HCT116 (cell line): ENCODE results near the gene IFITM2.

Source experiments
- CTCF ChIP-seq, 3 experiments: fragments of 200-600 bp in 1 of 3; sonication (generic) in 1 of 3; IDR thresholded peaks in 2 of 3; conservative IDR thresholded peaks in 1 of 3; 2 replicates each; pipeline ENCODE4 v1.5.1; 2012 to 2017; ENCODE audit warnings: low read depth in 2 of 3, low read length in 2 of 3, antibody characterized with exemption in 1 of 3, borderline replicate concordance in 1 of 3, control low read depth in 1 of 3, mild to moderate bottlenecking in 1 of 3, mixed read lengths in 1 of 3, mixed run types in 1 of 3, moderate library complexity in 1 of 3; ENCODE audit not compliant: insufficient read depth in 1 of 3
- EGR1 ChIP-seq: IDR thresholded peaks from 2 replicates; pipeline ENCODE4 v1.6.1; 2012; ENCODE audit warnings: low read depth
- EZH2 ChIP-seq: fragments of 200-600 bp; sonication (generic); IDR thresholded peaks from 2 replicates; pipeline ENCODE4 v1.6.1; 2017; ENCODE audit warnings: antibody characterized with exemption, mixed run types
- POLR2A ChIP-seq: IDR thresholded peaks from 2 replicates; pipeline ENCODE4 v1.7.0; 2011; ENCODE audit warnings: borderline replicate concordance; ENCODE audit not compliant: insufficient read depth, insufficient read length; ENCODE audit errors: extremely low read depth
- RAD21 ChIP-seq: IDR thresholded peaks from 2 replicates; pipeline ENCODE4 v1.6.1; 2012; ENCODE audit warnings: low read depth, mild to moderate bottlenecking
- REST ChIP-seq: IDR thresholded peaks from 2 replicates; pipeline ENCODE4 v1.6.1; 2012; ENCODE audit warnings: low read depth
- TCF7L2 ChIP-seq: IDR thresholded peaks from 2 replicates; pipeline ENCODE4 v1.7.0; 2011; ENCODE audit warnings: borderline replicate concordance, inconsistent platforms; ENCODE audit not compliant: insufficient read depth, insufficient read length; ENCODE audit errors: extremely low read depth
- YY1 ChIP-seq: IDR thresholded peaks from 2 replicates; pipeline ENCODE4 v1.6.1; 2011; ENCODE audit warnings: low read length, low read depth, moderate library complexity, mild to moderate bottlenecking; ENCODE audit not compliant: insufficient replicate concordance; ENCODE audit errors: extremely low read depth
- ZBTB33 ChIP-seq: IDR thresholded peaks from 2 replicates; pipeline ENCODE4 v1.6.1; 2011; ENCODE audit warnings: mild to moderate bottlenecking, low read length, moderate library complexity; ENCODE audit not compliant: insufficient replicate concordance; ENCODE audit errors: extremely low read depth
- ZFX ChIP-seq: fragments of 450-650 bp; IDR thresholded peaks from 2 replicates; pipeline ENCODE4 v1.6.1; 2017

GRCh38 chr11:289712-290620 lies 17.6 kb upstream of the IFITM2 start:
- no peak for TF ChIP-seq RAD21
- TF ChIP-seq CTCF (IDR thresholded peaks at IDR 0.05 in 2 of 3, conservative IDR thresholded peaks at IDR 0.05 in 1 of 3; ENCODE audit: borderline replicate concordance in 1 of 3, insufficient read depth in 1 of 3, low read depth in 2 of 3, low read length in 2 of 3) = no peak
- TF ChIP-seq ZFX = no peak
- no peak for TF ChIP-seq REST
- TF ChIP-seq POLR2A = no peak
- no peak for TF ChIP-seq ZBTB33
- no peak for TF ChIP-seq EZH2
- TF ChIP-seq TCF7L2 = no peak
- no peak for TF ChIP-seq EGR1
- TF ChIP-seq YY1 = no peak
